K562 (cell line): ENCODE results near the gene CHCHD6. TPM values are rescaled to one million over a fixed set of nuclear protein-coding genes. Genes with fewer than 3 reads are reported as not detected.

ENCODE experiments used
- ATF1 ChIP-seq, 2 experiments: fragments of 450-650 bp in 1 of 2; IDR thresholded peaks; 2 replicates each; pipeline ENCODE4 v1.6.1; 2016; ENCODE audit warnings: missing compliant biosample characterization in 1 of 2, missing genetic modification characterization in 1 of 2
- ATF2 ChIP-seq: sonication (generic); formaldehyde crosslinking; IDR thresholded peaks from 2 replicates; pipeline ENCODE4 v1.8.1; 2022; ENCODE audit warnings: missing genetic modification reagents
- BCOR ChIP-seq: fragments of 450-650 bp; IDR thresholded peaks from 2 replicates; pipeline ENCODE4 v1.6.1; 2016
- CEBPB ChIP-seq: fragments of 450-650 bp; IDR thresholded peaks from 2 replicates; pipeline ENCODE4 v1.6.1; 2016; ENCODE audit warnings: missing genetic modification characterization, missing compliant biosample characterization
- CEBPG ChIP-seq, 3 experiments: fragments of 200-800 bp in 1 of 3; sonication (Bioruptor generic) in 1 of 3; sonication (generic) in 1 of 3; formaldehyde crosslinking in 1 of 3; IDR thresholded peaks in 2 of 3; conservative IDR thresholded peaks in 1 of 3; 2 replicates each; pipeline versions ENCODE4 v1.6.1 to v1.8.0; 2016 to 2022; ENCODE audit warnings: missing compliant biosample characterization in 2 of 3, missing genetic modification characterization in 2 of 3, mild to moderate bottlenecking in 1 of 3, missing genetic modification reagents in 1 of 3
- FOXA3 ChIP-seq, 2 experiments: fragments of 450-650 bp in 1 of 2; sonication (generic) in 1 of 2; formaldehyde crosslinking; IDR thresholded peaks in 1 of 2; conservative IDR thresholded peaks in 1 of 2; 2 replicates each; pipeline versions ENCODE4 v1.4.0 to v1.8.0; 2020 to 2022; ENCODE audit warnings: mild to moderate bottlenecking in 2 of 2, missing genetic modification reagents in 1 of 2
- HMBOX1 ChIP-seq: sonication (generic); IDR thresholded peaks from 2 replicates; pipeline ENCODE4 v1.6.1; 2016
- MXD1 ChIP-seq: fragments of 250-450 bp; sonication (Bioruptor Pico); IDR thresholded peaks from 2 replicates; pipeline ENCODE4 v1.8.0; 2021; ENCODE audit warnings: borderline replicate concordance, mild to moderate bottlenecking, moderate library complexity; ENCODE audit not compliant: poor library complexity, severe bottlenecking
- NFRKB ChIP-seq: fragments of 450-650 bp; IDR thresholded peaks from 2 replicates; pipeline ENCODE4 v1.6.1; 2016; ENCODE audit warnings: low read depth
- STAT5A ChIP-seq: IDR thresholded peaks from 2 replicates; pipeline ENCODE4 v1.6.1; 2012; ENCODE audit warnings: low read length, inconsistent platforms, borderline replicate concordance
- TARDBP ChIP-seq: fragments of 450-650 bp; IDR thresholded peaks from 2 replicates; pipeline ENCODE4 v1.6.1; 2016
- THRAP3 ChIP-seq: fragments of 450-650 bp; IDR thresholded peaks from 2 replicates; pipeline ENCODE4 v1.6.1; 2016; ENCODE audit warnings: mild to moderate bottlenecking, inconsistent platforms, borderline replicate concordance
- ZBTB1 ChIP-seq: sonication (generic); formaldehyde crosslinking; IDR thresholded peaks from 2 replicates; pipeline ENCODE4 v1.8.1; 2023; ENCODE audit warnings: missing genetic modification reagents, low read depth, mild to moderate bottlenecking, borderline replicate concordance
- ZBTB17 ChIP-seq: fragments of 450-650 bp; formaldehyde crosslinking; IDR thresholded peaks from 2 replicates; pipeline ENCODE4 v1.4.0; 2020; ENCODE audit warnings: mild to moderate bottlenecking
- ZC3H11A ChIP-seq: IDR thresholded peaks from 2 replicates; pipeline ENCODE4 v1.6.1; 2012; ENCODE audit warnings: low read depth, low read length, improper control_type of control experiment
- ZNF184 ChIP-seq: sonication (generic); formaldehyde crosslinking; IDR thresholded peaks from 2 replicates; pipeline ENCODE4 v1.5.0; 2020; ENCODE audit warnings: missing genetic modification reagents
- ZNF395 ChIP-seq: fragments of 200-800 bp; sonication (Bioruptor generic); IDR thresholded peaks from 2 replicates; pipeline ENCODE4 v1.6.1; 2017; ENCODE audit warnings: missing genetic modification characterization, missing compliant biosample characterization
- ZNF589 ChIP-seq: fragments of 200-800 bp; sonication (Bioruptor generic); IDR thresholded peaks from 2 replicates; pipeline ENCODE4 v1.6.1; 2016; ENCODE audit warnings: low read depth, missing genetic modification characterization, missing compliant biosample characterization
- ZNF592 ChIP-seq: fragments of 450-650 bp; IDR thresholded peaks from 2 replicates; pipeline ENCODE4 v1.6.1; 2017; ENCODE audit warnings: antibody characterized with exemption, mild to moderate bottlenecking
- polyA plus RNA-seq, 8 experiments: library from polyadenylated mRNA; depleted of rRNA in 4 of 8; stranded (reverse) in 5 of 8; unstranded in 3 of 8; fragments of >200 nt; fragmentation: Nextera tagmentation in 2 of 8; fragmentation: Illumina TruSeq in 1 of 8; extraction: Ambion mirVana in 2 of 8; extraction: Trizol in 1 of 8; gene quantifications; 2 replicates each; pipeline versions ENCODE4 v1.2.1 to v1.2.3, GENCODE V29; 2011 to 2014; ENCODE audit warnings: inconsistent platforms in 1 of 8, missing spikeins in 1 of 8
- total RNA-seq, 7 experiments: library from RNA; depleted of rRNA in 6 of 7; stranded (reverse); fragments of >200 nt in 6 of 7; fragmentation: Illumina TruSeq in 2 of 7; extraction: Trizol in 2 of 7; gene quantifications; 2 replicates each; pipeline versions ENCODE4 v1.2.1 to v1.2.3, GENCODE V29; 2011 to 2021; ENCODE audit warnings: low replicate concordance in 1 of 7

CHCHD6 gene
- total and polyA plus RNA-seq, 9 of the 15 experiments (the other 6 are each of a cell fraction or from before 2014, with no cell fraction given) = 4.6 to 18.6 (median 10.9) TPM

- peak; percentile 25; the same call in 1 of the 2 replicates for TF ChIP-seq ZNF395 (CRISPR knock-in tag)
- TF ChIP-seq BCOR = no peak
- TF ChIP-seq ZNF184 (CRISPR knock-in tag) = no peak
- peak; percentile 73 for TF ChIP-seq CEBPB (tag)
- no peak for TF ChIP-seq ATF2 (CRISPR knock-in tag)
- TF ChIP-seq HMBOX1 = no peak
- no peak for TF ChIP-seq CEBPG (CRISPR knock-in tag; IDR thresholded peaks at IDR 0.05)
- peak in 1 of 2 experiments; percentile 79; a peak in 3 of 4 replicates for TF ChIP-seq CEBPG (tag; conservative IDR thresholded peaks at IDR 0.05 in 1 of 2, IDR thresholded peaks at IDR 0.05 in 1 of 2)
- TF ChIP-seq ZC3H11A = no peak
- TF ChIP-seq MXD1 (CRISPR knock-in tag) = no peak
- TF ChIP-seq NFRKB = no peak
- TF ChIP-seq ZBTB17 (CRISPR knock-in tag) = no peak
- TF ChIP-seq ZNF592 = peak; percentile 65; the same call in 1 of the 2 replicates
- TF ChIP-seq ZBTB1 (CRISPR knock-in tag) = no peak
- no peak for TF ChIP-seq THRAP3
- no peak for TF ChIP-seq TARDBP
- TF ChIP-seq FOXA3 (CRISPR knock-in tag; conservative IDR thresholded peaks at IDR 0.05 in 1 of 2, IDR thresholded peaks at IDR 0.05 in 1 of 2) = peak in 1 of 2 experiments; percentile 57; a peak in 1 of 4 replicates
- no peak for TF ChIP-seq ATF1 (CRISPR knock-in tag; IDR thresholded peaks at IDR 0.05)
- TF ChIP-seq ATF1 (tag; IDR thresholded peaks at IDR 0.05) = 0 out of 2 replicates have a peak, but pooled peaks have one; percentile 33
- 0 out of 2 replicates have a peak, but pooled peaks have one; percentile 17 for TF ChIP-seq ZNF589 (CRISPR knock-in tag)
- no peak for TF ChIP-seq STAT5A
Observed at GRCh38 chr3:126917232-126917804, 213.3 kb downstream of the CHCHD6 start (continued).
